ENCODE data around the gene RNASE9.

RNASE9 gene

GRCh38 chr14:20592574-20592973 is 31.7 kb upstream of the RNASE9 start:
- no peak for DNase-seq (ENCODE audit: low spot score)
- in situ Hi-C loops (cut with MboI; ENCODE audit: low sequenced_read_pairs, unreplicated experiment): no loop called here
- TF ChIP-seq, protein P1, sequence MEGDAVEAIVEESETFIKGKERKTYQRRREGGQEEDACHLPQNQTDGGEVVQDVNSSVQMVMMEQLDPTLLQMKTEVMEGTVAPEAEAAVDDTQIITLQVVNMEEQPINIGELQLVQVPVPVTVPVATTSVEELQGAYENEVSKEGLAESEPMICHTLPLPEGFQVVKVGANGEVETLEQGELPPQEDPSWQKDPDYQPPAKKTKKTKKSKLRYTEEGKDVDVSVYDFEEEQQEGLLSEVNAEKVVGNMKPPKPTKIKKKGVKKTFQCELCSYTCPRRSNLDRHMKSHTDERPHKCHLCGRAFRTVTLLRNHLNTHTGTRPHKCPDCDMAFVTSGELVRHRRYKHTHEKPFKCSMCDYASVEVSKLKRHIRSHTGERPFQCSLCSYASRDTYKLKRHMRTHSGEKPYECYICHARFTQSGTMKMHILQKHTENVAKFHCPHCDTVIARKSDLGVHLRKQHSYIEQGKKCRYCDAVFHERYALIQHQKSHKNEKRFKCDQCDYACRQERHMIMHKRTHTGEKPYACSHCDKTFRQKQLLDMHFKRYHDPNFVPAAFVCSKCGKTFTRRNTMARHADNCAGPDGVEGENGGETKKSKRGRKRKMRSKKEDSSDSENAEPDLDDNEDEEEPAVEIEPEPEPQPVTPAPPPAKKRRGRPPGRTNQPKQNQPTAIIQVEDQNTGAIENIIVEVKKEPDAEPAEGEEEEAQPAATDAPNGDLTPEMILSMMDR (IDR thresholded peaks at IDR 0.05; ENCODE audit: borderline replicate concordance, control extremely low read depth, extremely low read depth, insufficient read depth, missing control alignments): no peak

- in situ Hi-C loops (cut with MboI; ENCODE audit: low sequenced_read_pairs, unreplicated experiment): no loop called here
- DNase-seq (ENCODE audit: low spot score): no peak
- TF ChIP-seq, protein P1 (IDR thresholded peaks at IDR 0.05; ENCODE audit: borderline replicate concordance, control extremely low read depth, extremely low read depth, insufficient read depth, missing control alignments): no peak
Measured at GRCh38 chr14:20591235-20591634, 30.4 kb upstream of the RNASE9 start, which contains the start of gene RNASE12. Gene RNASE12, minus strand, starts transcription at chr14:20591376. Its CDS starts 653 bp downstream, at chr14:20590723.

GRCh38 chr14:20587489-20588154 is 26.8 kb upstream of the RNASE9 start, which contains the start of gene RNASE11:
Gene RNASE11, minus strand, starts transcription at chr14:20588001.
- in situ Hi-C loops (cut with MboI; ENCODE audit: low sequenced_read_pairs, unreplicated experiment): no loop called here
- DNase-seq (ENCODE audit: low spot score): no peak
- TF ChIP-seq, protein P1 (IDR thresholded peaks at IDR 0.05; ENCODE audit: borderline replicate concordance, control extremely low read depth, extremely low read depth, insufficient read depth, missing control alignments): no peak

- in situ Hi-C loops (cut with MboI; ENCODE audit: low sequenced_read_pairs, unreplicated experiment): no loop called here
- no peak for DNase-seq (ENCODE audit: low spot score)
- TF ChIP-seq, protein P1 (IDR thresholded peaks at IDR 0.05; ENCODE audit: borderline replicate concordance, control extremely low read depth, extremely low read depth, insufficient read depth, missing control alignments): no peak
Measured at GRCh38 chr14:20583908-20584307, 23.1 kb upstream of the RNASE9 start.

GRCh38 chr14:20583142-20583541 is 22.3 kb upstream of the RNASE9 start:
- in situ Hi-C loops (cut with MboI; ENCODE audit: low sequenced_read_pairs, unreplicated experiment): no loop called here
- TF ChIP-seq, protein P1 (IDR thresholded peaks at IDR 0.05; ENCODE audit: borderline replicate concordance, control extremely low read depth, extremely low read depth, insufficient read depth, missing control alignments): no peak
- no peak for DNase-seq (ENCODE audit: low spot score)

DNA sequence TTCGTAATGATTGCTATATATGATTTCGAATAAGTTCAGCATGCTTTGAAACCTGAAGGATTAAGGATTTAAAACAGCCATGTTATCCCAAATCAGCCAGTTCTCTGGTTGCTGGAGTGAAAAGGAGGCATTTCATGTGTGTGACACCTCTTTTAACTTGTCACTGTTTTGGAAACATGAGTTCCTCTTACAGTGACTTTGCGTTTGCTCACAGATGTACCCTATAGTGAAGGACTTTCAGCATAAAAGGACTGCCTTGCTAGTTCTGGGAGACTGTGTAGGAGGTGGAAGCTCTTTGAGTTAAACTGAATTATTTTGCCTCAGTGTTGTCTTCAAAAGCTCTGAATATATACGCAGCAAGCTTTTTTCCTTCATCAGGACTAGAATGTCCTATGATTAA is 19.4 kb upstream of the RNASE9 start:
- in situ Hi-C loops (cut with MboI; ENCODE audit: low sequenced_read_pairs, unreplicated experiment): no loop called here
- DNase-seq (ENCODE audit: low spot score): no peak
- TF ChIP-seq, protein P1 (IDR thresholded peaks at IDR 0.05; ENCODE audit: borderline replicate concordance, control extremely low read depth, extremely low read depth, insufficient read depth, missing control alignments): no peak

Data from GM13976 (cell line).